Dermis blood vessel endothelial cell (primary cell): Measurements from ENCODE around the gene CTDP1. TPM values are rescaled to one million over a fixed set of nuclear protein-coding genes. Genes with fewer than 3 reads are reported as not detected.

Experiments used
- DNase-seq: peaks from one replicate; pipeline ENCODE4 v3.0.0; 2010
- total RNA-seq: library from RNA; depleted of rRNA; stranded (reverse); fragments of >200 nt; gene quantifications from 2 replicates; pipeline ENCODE4 v1.2.3, GENCODE V29; 2014

CTDP1 gene
- total RNA-seq, 1 donor from 2014 or later: 31.1 TPM

GRCh38 chr18:79644666-79645057, 34.9 kb upstream of the CTDP1 start:
- no peak for DNase-seq

- no peak for DNase-seq
Observed at GRCh38 chr18:79645291-79645983, 34.2 kb upstream of the CTDP1 start.

GRCh38 chr18:79647307-79647706, 32.3 kb upstream of the CTDP1 start:
- DNase-seq: no peak

GRCh38 chr18:79650959-79651358, 28.6 kb upstream of the CTDP1 start:
- no peak for DNase-seq

- no peak for DNase-seq
Observed at GRCh38 chr18:79657342-79657996, 22.1 kb upstream of the CTDP1 start.

- no peak for DNase-seq
Observed at GRCh38 chr18:79658366-79658765, 21.2 kb upstream of the CTDP1 start.

GRCh38 chr18:79659733-79660132, 19.9 kb upstream of the CTDP1 start:
- DNase-seq: no peak

GRCh38 chr18:79662034-79662433, 17.6 kb upstream of the CTDP1 start:
- DNase-seq: no peak

- no peak for DNase-seq
Observed at GRCh38 chr18:79662439-79662838, 17.2 kb upstream of the CTDP1 start.

- DNase-seq: no peak
Observed at GRCh38 chr18:79664525-79665125, 15.0 kb upstream of the CTDP1 start.

GRCh38 chr18:79668203-79668602, 11.4 kb upstream of the CTDP1 start:
- no peak for DNase-seq

GRCh38 chr18:79672490-79673276, 6.9 kb upstream of the CTDP1 start:
- DNase-seq: no peak

- no peak for DNase-seq
Observed at GRCh38 chr18:79677221-79677620, 2.4 kb upstream of the CTDP1 start.

GRCh38 chr18:79677840-79678239, 1.8 kb upstream of the CTDP1 start:
- DNase-seq: no peak

GRCh38 chr18:79678665-79679551, 695 bp upstream of the CTDP1 start:
- peak; percentile 99 for DNase-seq

- peak; percentile 57 for DNase-seq
Observed at GRCh38 chr18:79680100-79680879, 687 bp downstream of the CTDP1 start.

GRCh38 chr18:79680891-79681339, 1.3 kb downstream of the CTDP1 start:
- no peak for DNase-seq

- DNase-seq: peak; percentile 43
Observed at GRCh38 chr18:79681484-79682387, 2.1 kb downstream of the CTDP1 start.

- no peak for DNase-seq
Observed at GRCh38 chr18:79682481-79682880, 2.9 kb downstream of the CTDP1 start.
